GM18519 (cell line): ENCODE measurements around the gene LGMN.
"Not testable (repeated sequence)": the region's sequence is repeated elsewhere in the genome, so short reads cannot be mapped to it uniquely, and the experiment has no call there.

Source experiments
- ATAC-seq: cut with Tn5 transposase; IDR thresholded peaks from one replicate; pipeline ENCODE4 v1.9.1; 2021; ENCODE audit warnings: mild to moderate bottlenecking, moderate library complexity; ENCODE audit not compliant: unreplicated experiment, low FRiP score

LGMN gene

GRCh38 chr14:92748259-92749016, at the start of gene LGMN:
Gene LGMN (minus strand): TSS chr14:92748627. CDS start chr14:92732786, 15,841 bp downstream.
- peak; percentile 71 for ATAC-seq

GRCh38 chr14:92794961-92795360, 46.5 kb upstream of the LGMN start:
- no peak for ATAC-seq

GRCh38 chr14:92794547-92794941, 46.1 kb upstream of the LGMN start:
- no peak for ATAC-seq

DNA sequence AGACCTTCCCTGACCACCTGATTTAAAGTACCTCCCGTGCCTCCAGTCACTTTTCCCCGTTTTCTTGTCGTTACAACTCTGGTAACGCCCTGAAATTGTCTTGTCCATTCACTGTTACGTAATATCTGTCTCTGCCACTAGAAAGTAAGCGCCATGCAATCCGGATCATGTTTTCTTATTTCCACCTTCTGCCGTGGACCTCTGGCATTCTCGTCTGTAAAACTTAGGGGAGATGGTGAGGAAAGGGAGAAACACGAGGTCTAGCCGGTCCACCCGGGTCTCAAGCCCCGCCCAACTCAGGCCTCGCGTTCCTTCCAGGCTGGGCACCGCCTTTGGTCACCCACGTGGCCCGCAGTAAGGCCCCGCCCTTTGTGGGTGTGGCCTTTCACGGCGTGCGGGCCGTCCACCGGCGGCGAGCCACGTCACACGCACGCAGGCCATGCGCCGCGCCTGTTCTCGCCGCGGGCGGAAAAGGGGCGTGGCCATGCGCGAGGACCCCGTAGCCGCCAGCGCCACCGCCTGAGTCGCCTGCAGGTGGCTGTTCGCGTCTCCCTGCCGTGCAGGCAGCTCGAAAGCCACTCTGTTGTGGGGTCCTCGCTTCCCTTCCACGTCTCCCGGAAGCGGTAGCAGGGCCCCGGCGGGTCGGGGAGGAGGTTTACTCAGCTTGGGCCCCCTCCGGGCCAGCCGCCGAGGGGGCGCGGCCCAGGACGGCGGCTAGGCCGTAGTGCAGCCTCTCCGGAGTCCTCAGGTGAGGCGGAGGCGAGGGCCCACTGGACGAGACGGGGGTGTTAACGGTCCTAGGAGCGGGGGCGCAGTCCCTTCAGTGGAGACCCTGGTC, 45.5 kb upstream of the LGMN start, which contains the start of gene GOLGA5:
Gene GOLGA5 (plus strand): TSS at position 597 of the 838 bp plus-strand sequence. CDS start 3,133 bp downstream, outside the sequence.
- ATAC-seq, result peak; percentile 84

GRCh38 chr14:92792885-92793284, 44.5 kb upstream of the LGMN start:
- ATAC-seq, result no peak

DNA sequence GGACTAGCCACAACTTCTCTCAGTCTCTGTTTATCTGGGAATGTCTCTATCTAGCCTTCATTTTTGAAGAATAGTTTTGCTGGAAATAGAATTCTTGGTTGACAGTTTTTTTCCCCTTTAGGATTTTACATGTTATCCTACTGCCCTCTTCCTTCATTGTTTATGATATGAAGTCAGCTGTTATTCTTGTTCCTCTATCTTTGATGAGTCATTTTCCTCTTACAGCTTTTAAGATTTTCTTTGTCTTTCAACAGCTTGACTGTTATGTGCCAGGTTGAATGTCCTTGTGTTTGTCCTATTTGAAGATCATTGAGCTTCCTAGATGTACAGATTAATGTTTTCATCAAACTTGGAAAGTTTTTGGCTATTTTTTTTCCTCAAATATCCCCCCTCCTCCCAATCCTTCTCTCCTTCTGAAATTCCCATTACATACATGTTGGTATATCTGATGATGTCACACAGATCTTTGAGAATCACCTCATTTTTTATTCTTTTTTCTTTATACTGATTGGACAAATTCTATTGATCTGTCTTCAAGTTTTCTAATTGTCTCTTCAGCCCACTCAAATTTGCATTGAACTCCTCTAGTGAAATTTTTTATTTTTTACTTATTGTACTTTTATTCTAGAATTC, 41.1 kb upstream of the LGMN start:
- no peak for ATAC-seq

GRCh38 chr14:92787554-92787953, 39.1 kb upstream of the LGMN start:
- ATAC-seq, result no peak

DNA sequence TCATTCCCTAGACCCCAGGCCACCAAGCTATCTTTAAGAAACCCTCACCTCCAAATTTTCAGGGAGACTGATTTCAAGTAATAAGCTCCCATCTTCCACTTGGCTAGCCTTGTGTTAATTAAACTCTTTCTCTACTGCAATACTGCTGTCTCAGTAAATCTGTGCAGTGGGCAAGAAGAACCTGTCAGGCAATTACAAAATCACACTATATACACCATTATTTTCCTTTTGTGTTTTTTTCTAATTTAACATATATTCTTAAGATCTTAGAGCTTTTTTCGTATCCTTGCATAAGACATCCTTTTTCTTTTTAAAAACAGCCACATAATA, 38.0 kb upstream of the LGMN start:
- ATAC-seq, result no peak

- ATAC-seq, result no peak
Measured at GRCh38 chr14:92785667-92786426, 37.4 kb upstream of the LGMN start.

DNA sequence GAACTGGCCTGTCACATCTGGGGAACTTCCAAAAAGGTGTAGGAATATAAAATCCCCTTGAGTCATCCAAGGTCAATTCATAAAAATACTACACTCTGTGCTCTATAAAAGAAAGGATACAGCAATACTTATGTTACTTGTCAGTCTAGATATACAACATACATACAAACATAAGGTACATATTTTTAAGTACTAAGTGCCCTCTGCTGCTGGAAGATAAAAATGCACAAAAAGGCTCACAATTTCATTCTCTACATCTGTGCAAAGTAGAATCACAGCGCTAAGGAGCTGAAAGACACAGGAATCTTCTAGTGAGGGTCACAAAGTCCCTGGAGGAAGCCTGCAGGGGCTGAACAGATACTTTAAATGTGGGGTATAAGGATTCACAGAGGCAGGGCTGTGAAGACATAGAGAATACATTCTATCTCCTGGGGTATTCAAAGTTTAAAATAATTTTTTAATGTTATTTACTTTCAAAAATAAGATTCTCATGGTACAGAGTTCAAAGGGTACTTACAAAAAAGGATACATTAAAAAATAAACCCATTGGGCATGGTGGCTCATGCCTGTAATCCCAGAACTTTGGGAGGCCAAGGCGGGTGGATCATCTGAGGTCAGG, 35.5 kb upstream of the LGMN start:
- no peak for ATAC-seq

GRCh38 chr14:92781350-92781749, 32.9 kb upstream of the LGMN start:
- no peak for ATAC-seq

DNA sequence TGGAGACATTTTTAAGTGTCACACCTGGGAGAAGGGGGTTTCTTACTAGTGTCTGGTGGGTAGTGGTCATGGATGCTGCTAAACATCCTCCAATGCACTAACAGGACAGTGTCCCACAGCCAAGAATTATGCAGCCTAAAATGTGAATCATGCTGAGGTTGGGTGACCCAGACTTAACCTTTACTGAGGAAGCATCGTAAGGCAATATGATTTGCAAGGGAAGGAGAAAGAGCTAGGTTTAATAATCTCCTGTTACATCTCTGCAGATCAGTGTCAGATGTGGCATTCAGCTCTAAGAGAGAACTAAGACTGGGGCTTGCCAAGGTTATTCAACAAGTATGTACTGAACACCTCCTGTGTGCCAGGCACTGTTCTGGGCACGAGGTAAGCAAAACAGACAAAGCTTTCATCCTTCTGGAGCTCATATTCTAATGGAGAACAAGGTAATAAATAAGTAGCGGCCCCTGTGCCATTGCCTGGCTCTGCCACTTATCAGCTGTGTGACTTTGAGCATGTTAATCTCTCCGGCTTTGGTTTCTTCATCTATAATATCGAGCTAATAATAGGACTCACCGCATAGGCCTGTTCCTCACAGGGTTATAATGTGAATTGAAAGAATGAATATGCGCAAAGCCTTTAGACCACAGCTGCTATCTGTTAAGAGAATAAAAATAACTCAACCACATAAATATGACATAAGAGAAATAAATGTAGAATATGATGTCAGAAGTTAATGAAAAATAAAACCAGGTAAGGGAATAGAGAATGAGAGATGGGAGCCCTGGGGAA, 32.2 kb upstream of the LGMN start:
- ATAC-seq, result no peak

- not testable (repeated sequence) for ATAC-seq
Measured at GRCh38 chr14:92778868-92779565, 30.6 kb upstream of the LGMN start.

GRCh38 chr14:92775292-92775691, 26.9 kb upstream of the LGMN start:
- ATAC-seq, result peak; percentile 88

GRCh38 chr14:92774572-92774971, 26.1 kb upstream of the LGMN start:
- ATAC-seq, result no peak

GRCh38 chr14:92770484-92770883, 22.1 kb upstream of the LGMN start:
- no peak for ATAC-seq

GRCh38 chr14:92768795-92769194, 20.4 kb upstream of the LGMN start:
- no peak for ATAC-seq

- peak; percentile 87 for ATAC-seq
Measured at GRCh38 chr14:92768236-92768635, 19.8 kb upstream of the LGMN start.
